SK-N-MC (cell line): ENCODE measurements around the gene NUB1.

Experiments used
- EZH2 ChIP-seq: fragments of 200-600 bp; sonication (generic); IDR thresholded peaks from one replicate; pipeline ENCODE4 v1.6.1; 2017; ENCODE audit warnings: antibody characterized with exemption
- POLR2AphosphoS5 ChIP-seq: IDR thresholded peaks from 2 replicates; pipeline ENCODE4 v1.6.1; 2012; ENCODE audit warnings: mild to moderate bottlenecking, low read depth, low read length, borderline replicate concordance

DNA sequence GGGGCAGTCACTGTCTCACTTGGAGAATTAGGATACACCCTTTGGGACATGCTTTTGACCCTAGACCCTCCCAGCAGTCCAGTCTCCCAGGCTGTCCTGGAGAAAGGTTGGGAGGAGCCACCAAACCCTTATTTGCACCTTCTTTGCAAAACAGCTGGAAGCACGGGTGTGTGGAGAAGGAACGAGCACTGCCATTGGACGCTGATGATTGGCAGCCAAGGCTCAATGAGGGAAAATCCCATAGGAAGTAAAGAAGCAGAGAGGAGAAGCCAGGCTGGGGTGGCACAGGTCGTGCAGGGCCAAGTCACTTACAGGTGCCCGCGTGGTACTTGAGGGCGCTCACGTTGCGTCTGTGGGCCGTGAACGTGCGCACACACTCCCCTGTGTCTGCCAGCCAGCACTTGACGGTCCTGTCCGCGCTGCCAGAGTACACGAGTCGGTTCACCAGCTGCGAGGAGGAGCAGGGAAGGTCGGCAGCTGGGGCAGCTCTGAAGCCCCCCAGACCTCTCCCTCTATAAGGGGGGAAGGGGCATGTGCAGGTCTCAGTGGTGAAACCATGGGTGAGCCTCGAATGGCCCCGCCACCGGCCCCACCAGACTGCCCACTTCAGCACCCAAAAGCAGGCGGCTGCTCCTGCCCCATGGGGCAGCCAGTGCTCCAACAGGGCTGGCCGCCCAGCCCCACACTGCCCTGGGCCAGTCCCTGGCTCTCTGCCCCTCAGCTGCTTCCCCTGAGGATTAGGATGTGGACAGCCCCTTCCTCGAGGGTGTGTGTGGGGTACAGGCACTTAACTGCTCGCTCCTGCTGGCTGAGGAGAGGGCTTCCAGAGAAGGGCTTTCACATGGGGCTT, 43.4 kb downstream of the NUB1 start:
- no peak for TF ChIP-seq POLR2AphosphoS5
- no peak for TF ChIP-seq EZH2
